Measurements from ENCODE around the gene HSPA4.

Gene HSPA4

DNA sequence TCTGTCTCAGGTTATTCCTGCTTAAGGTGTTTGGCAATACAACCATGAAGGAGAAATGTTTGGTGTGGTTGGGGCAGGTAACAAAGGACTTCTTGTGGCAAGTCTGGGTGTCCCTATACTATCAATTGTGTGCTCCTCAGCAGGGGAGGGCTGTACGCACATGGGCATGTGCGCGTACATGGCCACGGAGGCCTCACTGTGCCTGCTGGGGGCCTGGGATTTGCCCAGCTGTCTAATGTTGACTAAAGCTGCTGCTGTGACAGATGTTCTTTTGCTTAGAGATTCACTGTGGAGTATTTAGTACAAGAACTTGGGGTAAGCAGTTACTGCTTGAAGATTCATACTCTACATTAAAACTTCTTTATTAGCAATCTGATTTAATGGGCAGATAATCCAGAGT, 97.5 kb downstream of the HSPA4 start:
- DNase-seq (peak; percentile 35), ATAC-seq (ENCODE audit: insufficient read depth, low read depth) (peak; percentile 50)
- Histone ChIP-seq H3K27ac (ENCODE audit: low read length) (peak overlapping the region; percentile 17; the same call in 1 of the 2 replicates), H3K4me1 (ENCODE audit: insufficient read depth, low read length) (peaks cover 36% of the 10 kb centered on the region), H3K4me3 (ENCODE audit: low read depth in 1 of 2, low read length in 2 of 2) (no peak overlapping the region), H3K36me3 (ENCODE audit: insufficient read depth, low read length) (no peaks in the 10 kb centered on the region), H3K4me2 (ENCODE audit: insufficient read depth, low read length) (no peak overlapping the region), H4K20me1 (ENCODE audit: insufficient read depth, low read length) (no peaks in the 10 kb centered on the region), H2AFZ (ENCODE audit: low read depth, low read length) (no peak overlapping the region), H3K9me3 (ENCODE audit: insufficient read depth, low read length, severe bottlenecking) (peaks cover 3% of the 10 kb centered on the region), H3K9ac (ENCODE audit: low read depth, low read length) (no peak overlapping the region), H3K27me3 (ENCODE audit: insufficient read depth, low read length, poor library complexity) (no peaks in the 10 kb centered on the region), H3K79me2 (ENCODE audit: insufficient read depth, low read length) (no peaks in the 10 kb centered on the region)
- TF ChIP-seq EZH2 (IDR thresholded peaks at IDR 0.05; ENCODE audit: borderline replicate concordance, low read depth, low read length, severe bottlenecking): no peak
- TF ChIP-seq, protein P1, sequence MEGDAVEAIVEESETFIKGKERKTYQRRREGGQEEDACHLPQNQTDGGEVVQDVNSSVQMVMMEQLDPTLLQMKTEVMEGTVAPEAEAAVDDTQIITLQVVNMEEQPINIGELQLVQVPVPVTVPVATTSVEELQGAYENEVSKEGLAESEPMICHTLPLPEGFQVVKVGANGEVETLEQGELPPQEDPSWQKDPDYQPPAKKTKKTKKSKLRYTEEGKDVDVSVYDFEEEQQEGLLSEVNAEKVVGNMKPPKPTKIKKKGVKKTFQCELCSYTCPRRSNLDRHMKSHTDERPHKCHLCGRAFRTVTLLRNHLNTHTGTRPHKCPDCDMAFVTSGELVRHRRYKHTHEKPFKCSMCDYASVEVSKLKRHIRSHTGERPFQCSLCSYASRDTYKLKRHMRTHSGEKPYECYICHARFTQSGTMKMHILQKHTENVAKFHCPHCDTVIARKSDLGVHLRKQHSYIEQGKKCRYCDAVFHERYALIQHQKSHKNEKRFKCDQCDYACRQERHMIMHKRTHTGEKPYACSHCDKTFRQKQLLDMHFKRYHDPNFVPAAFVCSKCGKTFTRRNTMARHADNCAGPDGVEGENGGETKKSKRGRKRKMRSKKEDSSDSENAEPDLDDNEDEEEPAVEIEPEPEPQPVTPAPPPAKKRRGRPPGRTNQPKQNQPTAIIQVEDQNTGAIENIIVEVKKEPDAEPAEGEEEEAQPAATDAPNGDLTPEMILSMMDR (IDR thresholded peaks at IDR 0.05; ENCODE audit: borderline replicate concordance, extremely low read depth, low read length, poor library complexity, severe bottlenecking): no peak

DNA sequence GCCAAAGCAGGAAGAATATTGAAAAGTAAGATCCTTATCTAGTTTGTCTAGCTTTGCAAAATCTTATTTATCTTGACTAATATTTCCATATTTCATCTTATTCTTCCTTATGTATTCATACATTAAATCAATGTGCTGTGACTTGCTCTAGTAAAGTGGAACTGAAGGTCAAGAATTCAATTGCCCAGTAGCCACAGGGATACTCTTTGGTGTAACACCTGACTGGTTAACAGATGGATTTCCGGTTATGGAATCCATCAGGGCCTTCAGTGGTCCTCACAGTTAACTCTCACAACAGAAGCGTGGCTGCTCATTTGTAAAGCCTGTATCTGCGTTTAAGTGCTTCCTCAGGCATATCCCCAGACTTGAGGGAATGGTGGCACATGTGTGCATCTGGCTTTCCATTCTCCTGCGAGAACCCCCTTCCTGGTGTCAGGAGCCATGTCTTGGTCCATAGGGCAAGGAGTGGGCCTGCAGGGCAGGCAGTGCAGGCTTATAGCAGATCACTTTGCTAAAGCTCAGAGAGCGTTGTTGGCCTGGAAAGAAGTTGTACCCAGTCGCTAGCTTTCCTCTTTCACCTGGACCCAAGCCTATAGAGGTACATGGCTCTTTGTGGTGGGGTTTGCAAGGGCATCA, 99.2 kb downstream of the HSPA4 start:
- no peak overlapping the region for H3K27ac ChIP-seq (ENCODE audit: low read length)
- ATAC-seq (ENCODE audit: insufficient read depth, low read depth) (no peak), DNase-seq (no peak)
- no peaks in the 10 kb centered on the region for H3K36me3 ChIP-seq (ENCODE audit: insufficient read depth, low read length)
- no peak overlapping the region for H2AFZ ChIP-seq (ENCODE audit: low read depth, low read length)
- no peaks in the 10 kb centered on the region for H3K79me2 ChIP-seq (ENCODE audit: insufficient read depth, low read length)
- H3K9ac ChIP-seq (ENCODE audit: low read depth, low read length): no peak overlapping the region
- H3K27me3 ChIP-seq (ENCODE audit: insufficient read depth, low read length, poor library complexity): no peaks in the 10 kb centered on the region
- peaks cover 36% of the 10 kb centered on the region for H3K4me1 ChIP-seq (ENCODE audit: insufficient read depth, low read length)
- H3K9me3 ChIP-seq (ENCODE audit: insufficient read depth, low read length, severe bottlenecking): no peaks in the 10 kb centered on the region
- TF ChIP-seq, protein P1 (IDR thresholded peaks at IDR 0.05; ENCODE audit: borderline replicate concordance, extremely low read depth, low read length, poor library complexity, severe bottlenecking): no peak
- H3K4me3 ChIP-seq (ENCODE audit: low read depth in 1 of 2, low read length in 2 of 2): no peak overlapping the region
- H3K4me2 ChIP-seq (ENCODE audit: insufficient read depth, low read length): no peak overlapping the region
- H4K20me1 ChIP-seq (ENCODE audit: insufficient read depth, low read length): no peaks in the 10 kb centered on the region

DNA sequence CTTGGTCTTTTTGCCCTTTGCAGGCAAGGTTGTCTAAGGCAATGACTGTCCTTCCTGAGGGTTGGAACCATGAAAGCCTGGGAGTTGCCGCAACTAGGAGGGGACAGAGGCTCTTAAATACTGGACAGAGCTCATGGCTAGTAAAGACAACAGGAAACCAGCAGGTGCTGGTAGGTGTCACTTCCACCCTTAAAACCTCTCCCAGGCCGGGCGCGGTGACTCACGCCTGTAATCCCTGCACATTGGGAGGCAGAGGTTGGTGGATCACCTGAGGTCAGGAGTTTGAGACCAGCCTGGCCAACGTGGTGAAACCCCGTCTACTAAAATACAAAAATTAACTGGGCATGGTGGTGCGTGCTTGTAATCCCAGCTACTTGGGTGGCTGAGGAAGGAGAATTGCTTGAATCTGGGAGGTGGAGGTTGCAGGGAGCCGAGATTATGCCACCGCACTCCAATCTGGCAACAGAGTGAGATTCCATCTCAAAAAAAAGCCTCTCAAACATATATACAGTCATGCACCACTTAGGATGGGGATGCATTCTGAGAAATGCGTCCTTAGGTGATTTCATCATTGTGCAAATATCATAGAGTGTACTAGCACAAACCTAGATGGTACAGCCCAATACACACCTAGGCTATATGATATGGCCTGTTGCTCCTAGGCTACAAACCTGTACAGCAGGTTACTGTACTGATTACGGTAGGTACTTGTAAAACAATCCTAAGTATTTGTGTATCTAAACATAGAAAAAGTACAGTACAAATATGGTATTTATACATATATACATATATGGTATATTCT, 102.7 kb downstream of the HSPA4 start:
- ATAC-seq (ENCODE audit: insufficient read depth, low read depth): no peak
- Histone ChIP-seq H3K4me1 (ENCODE audit: insufficient read depth, low read length) (peaks cover 7% of the 10 kb centered on the region), H2AFZ (ENCODE audit: low read depth, low read length) (no peak overlapping the region), H3K36me3 (ENCODE audit: insufficient read depth, low read length) (no peaks in the 10 kb centered on the region), H3K4me2 (ENCODE audit: insufficient read depth, low read length) (no peak overlapping the region), H4K20me1 (ENCODE audit: insufficient read depth, low read length) (no peaks in the 10 kb centered on the region), H3K27ac (ENCODE audit: low read length) (no peak overlapping the region), H3K27me3 (ENCODE audit: insufficient read depth, low read length, poor library complexity) (no peaks in the 10 kb centered on the region), H3K9me3 (ENCODE audit: insufficient read depth, low read length, severe bottlenecking) (no peaks in the 10 kb centered on the region), H3K79me2 (ENCODE audit: insufficient read depth, low read length) (no peaks in the 10 kb centered on the region), H3K9ac (ENCODE audit: low read depth, low read length) (no peak overlapping the region), H3K4me3 (ENCODE audit: low read depth in 1 of 2, low read length in 2 of 2) (no peak overlapping the region)
- no peak for TF ChIP-seq EZH2 (IDR thresholded peaks at IDR 0.05; ENCODE audit: borderline replicate concordance, low read depth, low read length, severe bottlenecking)
- TF ChIP-seq, protein P1 (IDR thresholded peaks at IDR 0.05; ENCODE audit: borderline replicate concordance, extremely low read depth, low read length, poor library complexity, severe bottlenecking): no peak
- DNase-seq: no peak
